NCI-H2029 (cell line): ENCODE results near the gene GINS2.

Experiments used
- DNase-seq: peaks from one replicate; lab custom pipeline; 2025; lab: John Stamatoyannopoulos, UW

Gene GINS2

GRCh38 chr16:85689285-85689949 lies 663 bp upstream of the GINS2 start:
- DNase-seq: no peak

GRCh38 chr16:85687651-85688471 lies 893 bp downstream of the GINS2 start:
- no peak for DNase-seq

GRCh38 chr16:85686912-85687591 lies 1.7 kb downstream of the GINS2 start:
- DNase-seq: no peak

GRCh38 chr16:85685251-85685650 lies 3.5 kb downstream of the GINS2 start:
- no peak for DNase-seq

- peak; percentile 35 for DNase-seq
These were observed 5.4 kb downstream of the GINS2 start for GRCh38 chr16:85683363-85683762.

- no peak for DNase-seq
These were observed 6.2 kb downstream of the GINS2 start for GRCh38 chr16:85682516-85682915.

GRCh38 chr16:85681255-85681654 lies 7.5 kb downstream of the GINS2 start:
- DNase-seq: peak; percentile 35

- DNase-seq: no peak
These were observed 8.3 kb downstream of the GINS2 start for GRCh38 chr16:85680352-85680944.

GRCh38 chr16:85679870-85680269 lies 8.9 kb downstream of the GINS2 start:
- no peak for DNase-seq

- no peak for DNase-seq
These were observed 9.9 kb downstream of the GINS2 start for GRCh38 chr16:85678821-85679220.

- DNase-seq: no peak
These were observed 10.7 kb downstream of the GINS2 start for GRCh38 chr16:85678016-85678415.

GRCh38 chr16:85677383-85677967 lies 11.3 kb downstream of the GINS2 start:
- no peak for DNase-seq

GRCh38 chr16:85676466-85676865 lies 12.3 kb downstream of the GINS2 start:
- DNase-seq: no peak

GRCh38 chr16:85675251-85675874 lies 13.4 kb downstream of the GINS2 start:
- DNase-seq: no peak

GRCh38 chr16:85674828-85675227 lies 13.9 kb downstream of the GINS2 start:
- no peak for DNase-seq

GRCh38 chr16:85674418-85674755 lies 14.4 kb downstream of the GINS2 start:
- DNase-seq: no peak

GRCh38 chr16:85673529-85674417 lies 15.0 kb downstream of the GINS2 start:
- peak; percentile 36 for DNase-seq

GRCh38 chr16:85670840-85671239 lies 17.9 kb downstream of the GINS2 start:
- no peak for DNase-seq

GRCh38 chr16:85668676-85669424 lies 19.9 kb downstream of the GINS2 start:
- no peak for DNase-seq

GRCh38 chr16:85667841-85668413 lies 20.8 kb downstream of the GINS2 start:
- DNase-seq: no peak
